GM18909 (cell line): Measurements from ENCODE around the gene RBPJL.

Experiments used
- ATAC-seq: cut with Tn5 transposase; IDR thresholded peaks from one replicate; pipeline ENCODE4 v1.9.1; 2021; ENCODE audit warnings: mild to moderate bottlenecking; ENCODE audit not compliant: unreplicated experiment, poor library complexity

Gene RBPJL

DNA sequence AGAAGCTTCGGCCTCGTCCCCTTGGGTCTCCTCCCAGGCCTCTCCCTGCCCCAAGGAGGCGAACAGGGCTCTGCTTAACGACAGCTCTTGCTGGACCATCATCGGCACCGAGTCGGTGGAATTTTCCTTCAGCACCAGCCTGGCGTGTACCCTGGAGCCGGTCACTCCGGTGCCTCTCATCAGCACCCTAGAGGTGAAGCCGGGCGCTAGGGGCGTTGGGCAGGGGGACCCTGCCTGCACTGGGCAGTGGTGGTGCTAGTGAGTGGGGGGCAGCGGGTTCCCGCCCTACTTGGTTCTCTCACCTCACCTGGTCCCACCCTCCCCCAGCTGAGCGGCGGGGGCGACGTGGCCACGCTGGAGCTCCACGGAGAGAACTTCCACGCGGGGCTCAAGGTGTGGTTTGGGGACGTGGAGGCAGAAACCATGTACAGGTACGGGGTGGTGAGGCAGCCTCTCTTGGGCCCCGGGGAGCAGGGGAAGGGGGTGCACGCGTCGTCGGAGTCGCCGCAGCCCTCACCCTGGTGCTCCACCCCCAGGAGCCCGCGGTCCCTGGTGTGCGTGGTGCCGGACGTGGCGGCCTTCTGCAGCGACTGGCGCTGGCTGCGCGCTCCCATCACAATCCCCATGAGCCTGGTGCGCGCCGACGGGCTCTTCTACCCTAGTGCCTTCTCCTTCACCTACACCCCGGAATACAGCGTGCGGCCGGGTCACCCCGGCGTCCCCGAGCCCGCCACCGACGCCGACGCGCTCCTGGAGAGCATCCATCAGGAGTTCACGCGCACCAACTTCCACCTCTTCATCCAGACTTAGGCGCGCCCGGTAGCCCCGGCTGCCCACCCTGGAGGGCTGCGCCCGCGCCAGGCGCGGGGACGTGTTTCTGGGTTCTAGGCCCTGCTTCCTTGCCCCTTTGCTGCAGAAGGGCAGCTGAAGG, 9.8 kb downstream of the RBPJL start:
- no peak for ATAC-seq

DNA sequence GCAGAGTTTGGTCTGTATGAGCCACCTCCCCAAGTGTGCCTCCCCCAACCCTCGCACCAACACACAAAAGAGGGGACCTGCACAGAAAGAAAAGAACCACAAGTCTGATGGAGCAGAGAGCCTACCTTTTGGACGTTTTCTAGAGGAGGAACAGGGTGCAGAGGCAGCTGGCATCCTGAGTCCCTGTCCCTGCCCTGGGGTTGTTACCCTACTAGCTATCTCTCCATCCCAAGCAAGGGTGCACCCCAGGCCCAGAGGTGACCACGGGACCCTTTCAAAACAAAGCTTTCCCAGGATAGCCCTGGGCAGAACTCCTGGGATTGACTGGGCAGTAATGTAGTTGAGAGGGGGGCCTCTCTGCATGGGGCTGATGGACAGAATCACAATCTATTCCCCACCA, 11.2 kb downstream of the RBPJL start:
- ATAC-seq: no peak

DNA sequence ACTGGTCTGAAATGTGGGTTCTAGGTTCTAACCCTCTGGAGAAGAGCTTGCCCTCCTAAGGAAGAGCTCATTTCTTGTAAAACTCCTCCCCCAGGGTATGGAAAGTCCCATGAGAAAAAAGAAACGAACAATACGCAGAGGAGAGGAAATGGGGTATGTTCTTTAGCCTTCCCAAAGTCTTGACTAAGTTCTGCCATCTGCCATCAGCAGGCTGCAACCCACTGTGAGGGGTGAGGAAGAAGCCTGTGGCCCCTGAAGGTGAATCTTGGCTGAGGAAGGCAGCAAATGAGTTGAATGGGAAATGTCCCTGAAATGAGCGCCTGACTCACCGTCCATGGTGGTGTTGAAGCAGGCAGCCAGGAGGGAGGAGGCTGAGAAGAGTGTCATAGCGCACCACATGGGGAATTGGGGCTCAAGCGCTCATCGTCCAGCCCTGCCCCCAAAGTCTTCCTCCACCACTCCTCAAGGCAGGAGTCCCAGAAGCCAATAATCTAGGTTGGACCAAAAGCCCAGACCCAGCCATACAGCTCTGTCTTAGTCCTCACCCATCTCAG, 11.8 kb downstream of the RBPJL start:
- ATAC-seq: no peak

DNA sequence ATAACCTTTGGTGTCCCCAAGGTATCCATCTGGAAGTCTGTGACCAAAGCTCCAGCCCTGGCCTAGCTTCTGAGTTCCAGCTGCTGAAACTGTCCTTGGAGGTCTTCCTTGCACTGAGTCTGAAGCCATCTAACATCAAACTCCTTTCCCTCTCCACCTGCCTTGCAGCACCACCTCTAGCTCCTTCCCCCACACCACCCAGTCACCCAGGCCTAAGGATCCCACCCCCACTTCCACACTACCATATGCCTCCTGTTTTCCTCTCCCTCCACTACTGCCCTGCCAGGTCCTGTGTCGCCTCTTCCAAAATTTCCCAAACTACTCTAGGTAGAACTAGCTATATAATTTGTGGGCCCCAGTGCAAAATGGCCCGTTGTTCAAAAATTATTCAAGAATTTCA, 12.3 kb downstream of the RBPJL start:
- no peak for ATAC-seq

DNA sequence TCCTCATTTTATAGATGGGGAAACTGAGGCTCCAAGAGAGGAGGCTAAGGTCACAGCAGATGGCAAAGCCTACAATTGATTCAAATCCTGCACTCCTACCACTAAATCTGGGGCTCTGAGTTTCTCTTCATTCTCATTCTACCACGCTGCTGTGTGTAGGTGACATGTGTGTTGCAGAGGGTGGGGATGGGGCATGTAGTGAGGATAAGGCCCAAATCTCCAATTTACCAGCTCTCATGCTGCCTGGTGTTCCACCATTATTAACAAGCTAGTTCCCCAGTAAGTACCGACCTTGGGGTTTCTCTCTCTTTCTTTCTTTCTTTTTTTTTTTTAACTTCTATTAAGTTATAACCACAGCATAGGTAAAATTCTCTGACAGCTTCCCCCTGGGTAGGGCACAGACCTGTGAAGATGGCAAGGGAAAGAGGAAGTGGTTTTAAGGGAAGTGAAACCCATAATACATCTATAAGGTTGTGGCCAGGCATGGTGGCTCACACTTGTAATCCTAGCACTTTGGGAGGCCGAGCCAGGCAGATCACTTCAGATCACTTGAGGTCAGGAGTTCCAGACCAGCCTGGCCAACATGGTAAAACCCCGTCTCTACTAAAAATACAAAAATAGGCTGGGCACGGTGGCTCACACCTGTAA, 14.4 kb downstream of the RBPJL start:
- ATAC-seq: peak; percentile 81

DNA sequence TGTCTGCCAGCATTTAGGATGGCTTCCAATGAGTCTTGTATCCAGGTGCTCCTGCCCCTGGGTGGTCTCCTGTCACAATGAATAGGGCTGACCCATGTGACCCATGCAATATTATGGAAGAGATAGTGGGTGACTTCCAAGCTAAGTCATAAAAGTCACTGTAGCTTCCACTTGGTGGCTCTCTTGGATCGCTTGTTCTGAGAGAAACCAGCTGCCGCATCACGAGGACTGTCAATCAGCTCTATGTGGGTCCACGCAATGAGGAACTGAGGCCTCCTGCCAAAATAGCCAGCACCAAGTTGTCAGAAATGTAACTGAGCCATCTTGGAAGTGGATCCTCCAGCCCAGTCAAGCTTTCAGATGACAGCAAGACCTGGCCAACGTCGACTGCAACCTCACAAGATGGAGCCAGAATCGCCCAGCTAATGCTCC, 16.3 kb downstream of the RBPJL start:
- ATAC-seq: no peak

DNA sequence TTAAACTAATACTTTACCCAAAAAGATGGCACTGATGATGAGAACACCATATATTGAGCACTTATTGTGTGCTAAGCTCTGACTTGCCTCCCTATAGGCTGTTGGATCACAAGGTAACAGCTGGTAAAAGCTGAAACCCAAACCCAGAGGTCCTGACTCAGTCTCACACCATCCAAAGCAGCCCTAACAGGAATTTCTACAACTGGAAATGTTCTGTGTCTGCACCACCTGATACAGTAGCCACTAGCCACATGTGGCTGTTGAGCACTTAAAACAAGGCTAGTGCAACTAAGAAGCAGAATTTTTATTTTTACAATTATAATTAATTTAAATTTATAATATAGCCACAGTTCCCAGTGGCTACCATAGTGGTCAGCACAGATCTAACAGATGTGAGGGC, 17.1 kb downstream of the RBPJL start:
- no peak for ATAC-seq

DNA sequence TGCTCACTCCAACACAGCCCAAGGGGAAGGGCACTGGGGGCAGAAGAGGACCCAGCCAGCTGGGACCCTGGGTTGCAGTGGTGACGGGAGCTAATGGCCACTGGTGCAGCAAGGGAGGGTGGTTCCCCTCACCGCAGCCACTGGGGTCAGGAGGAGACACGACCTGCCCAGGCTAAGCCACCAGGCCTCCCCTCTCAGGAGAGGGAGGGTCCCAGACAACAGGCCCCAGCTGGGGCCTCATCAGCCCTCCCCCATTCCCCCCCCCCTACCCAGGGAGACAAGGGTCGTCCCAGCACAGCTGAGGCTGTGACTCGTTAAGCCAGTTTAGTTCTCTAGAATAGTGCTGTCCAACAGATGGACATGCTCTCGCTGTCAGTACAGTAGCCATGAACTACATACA, 18.7 kb downstream of the RBPJL start:
- ATAC-seq: no peak

DNA sequence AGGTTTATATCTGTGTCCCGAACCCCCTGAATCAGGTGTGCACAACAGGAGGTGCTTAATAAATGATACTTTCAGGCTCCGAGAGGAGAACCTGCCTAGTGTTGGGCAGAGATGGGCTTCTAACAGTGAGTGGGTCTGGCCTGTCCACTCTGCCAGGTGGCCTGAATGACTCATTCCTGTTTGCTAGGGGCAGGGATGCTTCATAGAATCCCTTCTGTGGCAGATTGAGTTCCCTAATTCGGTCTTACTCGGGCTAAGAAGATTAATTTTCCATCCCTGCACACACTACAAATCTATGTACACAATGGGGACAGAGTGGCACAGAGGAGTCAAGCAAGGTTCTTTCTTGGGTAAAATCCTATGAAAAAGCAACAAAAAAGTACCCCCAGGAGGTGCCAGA, 21.8 kb downstream of the RBPJL start:
- ATAC-seq: no peak

DNA sequence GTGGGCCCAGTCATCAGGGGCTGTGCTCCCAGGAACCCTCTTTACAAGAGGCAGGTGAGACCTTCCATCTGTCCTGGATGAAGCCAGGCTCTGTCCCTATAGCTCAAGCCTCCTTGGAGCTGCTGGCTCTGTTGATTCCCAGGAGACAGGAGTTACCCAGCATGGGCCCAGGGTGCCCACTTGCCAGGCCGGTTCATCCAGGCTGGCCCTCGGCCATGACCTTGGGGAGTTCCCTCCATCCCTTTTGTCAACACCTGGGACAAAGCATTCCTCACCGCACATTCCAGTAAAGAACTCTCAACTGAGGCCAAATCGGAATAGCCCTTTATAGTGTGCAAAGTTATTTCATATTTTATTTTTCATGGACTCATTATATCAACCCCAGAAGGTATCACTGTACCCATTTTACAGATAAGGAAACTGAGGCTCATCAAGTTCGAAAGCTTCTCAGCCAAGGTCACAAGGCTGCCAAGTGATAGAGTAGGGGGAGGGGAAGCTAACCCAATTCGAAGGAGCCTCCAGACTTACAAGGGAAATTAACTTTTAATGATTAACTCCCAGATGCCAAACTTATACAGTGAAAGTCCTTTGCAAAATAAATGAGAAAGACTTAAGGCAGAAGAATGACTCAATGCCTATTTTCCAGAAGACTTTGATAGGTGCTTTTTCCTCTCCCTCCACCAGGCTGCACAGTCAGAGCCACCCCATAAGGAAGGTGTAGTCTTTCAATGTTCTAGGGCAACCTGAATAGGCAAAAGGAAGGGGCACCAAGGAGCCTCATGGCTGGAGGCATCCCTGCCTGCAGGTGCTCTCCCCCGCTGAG, 23.1 kb downstream of the RBPJL start:
- no peak for ATAC-seq

DNA sequence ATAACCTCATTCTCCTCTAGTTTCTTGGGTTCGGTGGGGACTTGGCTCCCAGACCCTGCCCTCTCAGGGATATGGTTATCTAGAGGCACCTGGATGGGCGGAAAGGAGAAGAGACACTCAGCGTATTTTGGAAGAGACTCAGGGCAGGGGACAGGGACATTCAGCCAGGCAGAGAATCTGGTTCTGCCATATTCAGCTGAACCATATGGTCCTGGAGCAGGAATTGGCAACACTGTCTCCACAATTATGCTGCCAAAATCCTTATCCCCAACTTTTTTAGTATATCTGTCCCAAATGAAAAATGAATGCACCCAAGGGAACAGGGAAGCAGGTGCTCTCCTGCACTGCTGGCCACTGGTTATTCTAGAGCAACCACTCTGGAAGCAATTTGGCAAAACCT, 23.8 kb downstream of the RBPJL start:
- ATAC-seq: no peak

DNA sequence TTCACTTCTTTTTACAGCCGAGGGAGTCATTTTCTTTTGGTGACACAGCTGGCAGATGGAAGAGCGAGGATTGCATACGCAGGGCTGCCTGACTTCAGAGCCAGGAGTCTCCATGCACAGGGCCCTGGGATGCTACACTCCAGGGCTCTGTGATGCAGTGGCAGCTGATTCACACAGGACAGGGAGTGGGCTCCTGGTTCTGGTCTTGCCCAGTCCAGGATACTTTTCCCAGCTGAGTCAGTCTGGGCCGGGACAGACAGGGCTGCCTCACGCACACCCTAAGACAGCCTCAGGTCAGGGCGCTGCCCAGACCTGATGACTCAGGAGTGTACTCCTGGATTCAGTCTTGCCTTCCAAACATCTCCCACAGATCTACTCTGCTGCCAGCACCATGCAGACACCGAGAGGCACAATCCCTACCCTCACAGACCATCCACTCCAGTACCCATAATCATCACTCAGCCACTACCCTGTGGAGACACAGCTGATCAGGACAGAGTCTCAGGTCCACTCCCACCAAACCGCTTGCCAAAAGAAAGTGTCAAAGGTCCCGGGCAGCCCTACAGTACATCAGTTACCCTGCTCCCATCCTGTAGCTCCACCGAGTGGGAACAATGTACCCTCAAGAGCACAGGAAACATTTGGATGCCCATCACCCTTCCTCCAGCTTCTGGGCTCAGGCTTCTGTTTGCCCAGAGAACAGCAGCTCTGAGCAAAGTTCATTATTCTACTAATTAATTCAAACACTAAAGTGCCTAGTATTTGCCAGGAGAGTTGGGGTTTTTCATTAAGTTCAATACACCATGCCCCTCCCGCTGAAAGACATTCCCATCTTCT, 30.1 kb downstream of the RBPJL start:
- no peak for ATAC-seq

DNA sequence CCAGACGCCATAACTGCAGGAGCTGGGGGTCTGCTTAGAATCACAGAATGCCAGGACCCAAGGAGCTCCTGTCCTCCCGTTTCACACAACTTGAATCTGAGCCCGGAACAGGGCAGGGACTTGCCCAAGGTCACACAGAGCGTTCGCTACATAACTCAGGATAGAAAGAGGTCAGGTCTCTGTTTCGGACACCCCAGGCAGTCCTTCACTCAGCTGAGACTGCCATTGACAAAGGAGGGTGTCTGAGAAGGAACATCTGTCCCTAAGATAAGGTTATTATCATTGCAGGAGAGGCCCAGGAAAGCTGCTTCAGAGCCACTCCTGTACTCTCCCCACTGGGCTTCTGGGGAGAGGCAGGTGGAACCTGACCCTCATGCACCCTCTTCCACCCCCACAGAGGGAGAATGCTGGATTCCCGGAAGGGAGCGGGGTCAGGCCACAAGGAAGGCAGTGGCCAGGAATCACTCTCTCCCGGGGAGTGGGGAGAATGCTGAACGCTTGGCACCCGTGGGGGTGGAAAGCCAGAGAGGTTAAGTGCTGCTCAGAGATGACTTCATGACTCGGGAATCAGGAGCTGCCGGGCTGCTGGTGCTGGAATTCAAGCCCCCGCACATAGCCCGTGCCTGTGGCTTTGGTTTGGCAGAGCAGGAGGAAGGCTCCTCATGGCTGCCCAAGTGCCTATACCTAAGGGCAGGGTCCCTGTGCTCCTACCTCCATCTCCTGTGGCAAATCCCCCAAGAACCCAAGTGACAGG, 30.9 kb downstream of the RBPJL start:
- ATAC-seq: no peak

DNA sequence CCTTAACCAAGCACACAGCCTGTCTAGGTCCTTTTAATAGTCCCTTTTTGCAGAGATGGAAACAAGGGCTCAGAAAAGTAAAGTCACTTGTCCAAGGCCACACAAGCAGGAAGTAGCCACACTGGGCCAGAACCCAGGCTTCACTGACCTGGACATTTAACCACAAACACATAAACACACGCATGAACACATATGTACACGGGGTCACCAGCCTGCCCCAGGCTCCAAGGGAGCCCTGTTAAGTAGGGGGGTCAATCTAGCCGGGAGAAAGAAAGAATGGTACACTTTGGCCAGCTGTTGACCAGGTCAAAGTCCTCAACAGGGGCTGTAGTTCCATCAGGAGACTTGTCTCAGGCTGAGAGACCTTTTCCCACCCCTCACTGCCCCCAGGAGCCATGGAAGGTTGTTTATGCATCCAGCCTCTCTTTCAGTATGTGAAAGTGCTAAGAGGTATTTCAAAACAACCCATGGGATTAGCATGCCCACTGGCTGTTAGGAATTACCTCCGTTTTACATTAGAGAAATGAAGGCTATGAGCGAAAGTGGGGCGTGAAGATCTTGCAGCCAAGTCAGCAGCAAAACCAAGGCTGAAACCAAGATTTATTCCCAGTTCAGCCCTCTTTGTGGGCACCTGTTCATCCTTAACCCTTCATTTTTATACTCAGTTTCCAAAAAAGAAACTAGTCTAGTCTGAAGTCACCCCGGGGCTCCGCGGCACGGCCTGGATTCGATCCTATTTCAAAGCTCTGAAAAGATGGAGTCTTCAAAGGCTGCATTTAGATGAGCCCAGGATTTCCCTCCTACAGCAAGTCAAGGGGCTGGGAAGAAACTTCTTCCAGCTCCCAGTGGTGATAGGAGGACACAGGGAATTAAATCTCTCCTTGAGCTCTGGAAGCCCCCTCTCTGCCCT, 31.7 kb downstream of the RBPJL start:
- no peak for ATAC-seq

DNA sequence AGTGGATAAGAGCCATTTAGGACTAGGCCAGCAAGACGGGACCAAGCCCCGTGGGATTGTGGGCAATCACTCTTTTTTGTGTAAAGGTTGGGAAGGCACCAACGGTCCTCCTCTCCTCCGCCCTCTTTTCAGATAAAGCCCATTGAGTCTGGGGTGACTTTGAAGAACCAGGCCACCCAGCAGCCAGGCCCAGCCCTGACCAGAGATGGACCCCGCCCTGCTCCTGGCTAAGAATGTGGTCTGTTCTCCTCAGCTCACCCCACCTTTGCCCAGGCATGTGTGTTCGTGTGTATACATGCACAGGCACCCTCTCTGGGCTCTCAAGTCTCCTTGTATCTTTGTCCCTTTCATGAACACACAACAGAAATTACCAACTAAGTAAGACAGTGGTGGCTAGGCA, 32.4 kb downstream of the RBPJL start:
- no peak for ATAC-seq

DNA sequence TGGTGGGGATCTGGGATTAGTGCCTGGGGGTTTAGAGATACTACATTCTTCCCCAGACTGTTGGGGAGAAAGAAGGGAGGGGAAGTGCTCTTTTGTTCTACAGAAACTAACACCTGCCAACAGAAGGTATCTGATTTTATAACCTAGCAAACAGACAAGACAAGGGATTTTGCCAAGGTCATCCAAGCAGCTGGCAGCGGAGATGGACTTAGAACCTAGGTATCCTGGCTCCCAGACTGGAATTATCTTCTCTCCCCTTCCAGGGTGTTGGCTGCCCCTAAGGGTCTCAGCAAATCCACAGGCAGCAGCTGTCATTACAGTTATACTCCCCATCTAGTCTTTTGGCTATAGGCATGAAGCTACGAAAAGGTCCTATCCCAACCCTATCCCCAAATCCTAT, 33.2 kb downstream of the RBPJL start:
- ATAC-seq: no peak

DNA sequence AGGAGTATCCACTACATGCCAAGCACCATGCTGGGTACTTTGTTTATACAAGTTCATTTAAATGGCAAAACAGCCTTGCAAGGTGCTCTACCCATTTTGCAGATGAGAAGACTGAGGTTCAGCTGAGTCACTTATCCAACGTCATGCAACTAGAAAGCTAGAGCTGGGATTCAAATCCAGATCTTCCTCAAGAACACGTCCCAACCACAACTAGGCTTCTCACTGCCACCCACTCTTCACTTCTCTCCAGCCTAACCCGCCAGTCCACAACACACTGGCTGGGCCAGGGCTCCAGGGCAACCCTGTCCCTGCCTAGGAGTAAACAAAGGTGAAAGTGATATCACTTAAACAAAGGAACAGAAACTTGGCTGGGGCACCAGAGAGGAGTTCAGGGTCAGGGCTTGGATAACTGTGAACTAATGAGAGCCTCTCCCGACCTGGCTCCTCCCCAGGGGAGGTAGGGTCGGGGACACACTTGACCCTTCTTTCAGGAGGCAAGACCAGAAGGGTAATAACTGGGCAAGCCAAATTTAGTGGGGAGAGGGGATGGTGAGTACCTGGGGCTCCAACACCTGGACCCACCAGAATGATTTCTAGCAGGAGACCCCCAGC, 33.7 kb downstream of the RBPJL start:
- ATAC-seq: no peak

DNA sequence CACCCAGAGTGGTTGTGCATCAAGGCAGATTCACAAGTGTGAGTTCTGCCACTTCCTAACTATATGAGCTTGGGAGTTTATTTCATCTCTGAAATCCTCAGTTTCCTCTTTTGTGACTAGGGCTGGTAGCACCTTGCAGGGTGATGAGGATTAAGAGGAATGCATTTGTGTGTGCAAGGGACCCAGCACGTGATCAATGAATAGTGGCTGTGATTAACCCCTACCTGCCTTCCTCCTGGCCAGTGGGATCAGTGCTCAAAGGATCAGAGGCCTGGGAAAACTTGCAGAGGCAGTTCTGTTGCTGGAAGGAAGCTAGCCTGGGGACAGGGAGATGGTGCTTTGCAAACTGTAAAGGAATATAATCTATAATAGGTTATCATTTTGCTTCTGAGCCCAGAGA, 34.3 kb downstream of the RBPJL start:
- no peak for ATAC-seq
